ENCODE measurements around the gene MYT1. TPM values are rescaled to one million over a fixed set of nuclear protein-coding genes. Genes with fewer than 3 reads are reported as not detected.
"Not testable (repeated sequence)": the region's sequence is repeated elsewhere in the genome, so short reads cannot be mapped to it uniquely, and the experiment has no call there.

Gene MYT1
- polyA plus RNA-seq, 3 donors from 2014 or later = not detected

DNA sequence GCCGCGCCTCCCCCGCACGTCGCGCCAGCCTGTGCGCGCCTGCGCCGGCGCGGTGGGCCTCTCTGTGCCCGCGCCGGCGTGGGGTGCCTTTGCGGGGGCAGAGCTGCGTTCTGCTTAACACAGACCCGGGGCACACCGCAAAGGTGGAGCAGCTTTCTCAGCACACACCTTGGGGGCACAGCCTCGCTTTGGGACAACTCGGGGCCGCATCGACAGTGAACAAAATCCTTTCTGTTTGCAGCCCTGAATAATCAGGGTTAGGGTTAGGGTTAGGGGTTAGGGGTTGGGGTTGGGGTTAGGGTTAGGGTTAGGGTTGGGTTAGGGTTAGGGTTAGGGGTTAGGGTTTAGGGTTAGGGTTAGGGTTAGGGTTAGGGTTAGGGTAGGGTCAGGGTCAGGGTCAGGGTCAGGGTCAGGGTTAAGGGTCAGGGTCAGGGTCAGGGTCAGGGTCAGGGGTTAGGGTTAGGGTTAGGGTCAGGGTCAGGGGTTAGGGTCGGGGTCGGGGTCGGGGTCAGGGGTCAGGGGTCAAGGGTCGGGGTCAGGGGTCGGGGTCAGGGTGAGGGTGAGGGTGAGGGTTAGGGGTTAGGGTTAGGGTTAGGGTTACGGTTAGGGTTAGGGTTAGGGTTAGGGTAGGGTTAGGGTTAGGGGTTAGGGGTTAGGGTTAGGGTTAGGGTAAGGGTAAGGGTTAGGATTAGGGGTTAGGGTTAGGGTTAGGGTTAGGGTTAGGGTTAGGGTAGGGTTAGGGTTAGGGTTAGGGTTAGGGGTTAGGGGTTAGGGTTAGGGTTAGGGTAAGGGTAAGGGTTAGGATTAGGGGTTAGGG lies 122.4 kb downstream of the MYT1 start:
- not testable (repeated sequence) for H3K27ac Mint-ChIP-seq; H3K4me3 Mint-ChIP-seq; H3K9me3 Mint-ChIP-seq; H3K36me3 Mint-ChIP-seq; DNase-seq; H3K27me3 Mint-ChIP-seq (ENCODE audit: low read depth in 3 of 3); H3K4me1 Mint-ChIP-seq

GRCh38 chr20:64287264-64287590 lies 123.0 kb downstream of the MYT1 start:
- H3K4me3 Mint-ChIP-seq; H3K27ac Mint-ChIP-seq; H3K4me1 Mint-ChIP-seq; H3K9me3 Mint-ChIP-seq; H3K27me3 Mint-ChIP-seq (ENCODE audit: low read depth in 3 of 3); DNase-seq; H3K36me3 Mint-ChIP-seq: not testable (repeated sequence)

Other genes with a start within 250 kb of the MYT1 start
- gene UCKL1, start 208.0 kb upstream of the MYT1 start, polyA plus RNA-seq = 10 to 100 TPM; 19.3 to 35.5 (median 30.8) TPM
- under 1 TPM in 2 of 3 donors, not detected in 1; 0.36 to 0.63 TPM for gene ZNF512B, start 194.5 kb upstream of the MYT1 start, polyA plus RNA-seq
- gene SAMD10, start 184.8 kb upstream of the MYT1 start, polyA plus RNA-seq = 10 to 100 TPM in 1 of 3 donors, 1 to 10 TPM in 2; 6.5 to 13.2 (median 8.5) TPM
- gene PRPF6, start 183.3 kb upstream of the MYT1 start, polyA plus RNA-seq = 10 to 100 TPM; 52.6 to 94.4 (median 63.1) TPM
- gene C20orf204, start 128.3 kb upstream of the MYT1 start, polyA plus RNA-seq = not detected
- gene SOX18, start 114.8 kb upstream of the MYT1 start, polyA plus RNA-seq = not detected
- 10 to 100 TPM; 18.9 to 26.6 (median 24.1) TPM for gene TCEA2, start 101.3 kb upstream of the MYT1 start, polyA plus RNA-seq
- gene RGS19, start 84.9 kb upstream of the MYT1 start, polyA plus RNA-seq = 100 to 1,000 TPM; 124 to 171 (median 132) TPM
- 1 to 10 TPM in 1 of 3 donors, under 1 TPM in 2; 0.48 to 1.3 (median 0.73) TPM for gene OPRL1, start 84.4 kb upstream of the MYT1 start, polyA plus RNA-seq
- gene LKAAEAR1, start 80.1 kb upstream of the MYT1 start, polyA plus RNA-seq = not detected
- gene NPBWR2, start 56.9 kb upstream of the MYT1 start, polyA plus RNA-seq = not detected
- 10 to 100 TPM; 43.3 to 65.4 (median 58.2) TPM for gene PCMTD2, start 91.3 kb downstream of the MYT1 start, polyA plus RNA-seq